BE2C (cell line): ENCODE measurements around the gene CLNK.

Experiments used
- DNase-seq: peaks from one replicate; pipeline ENCODE4 v3.0.0-alpha.2; 2020
- H3K27me3 ChIP-seq: fragments of 250-450 bp; sonication (Bioruptor Pico); 2 replicates; pipeline ENCODE4 v1.5.1; 2020; ENCODE audit warnings: mild to moderate bottlenecking
- H3K36me3 ChIP-seq: fragments of 250-450 bp; sonication (Bioruptor Pico); 2 replicates; pipeline ENCODE4 v1.5.1; 2020; ENCODE audit warnings: mild to moderate bottlenecking
- H3K4me1 ChIP-seq: fragments of 250-450 bp; sonication (Bioruptor Pico); 2 replicates; pipeline ENCODE4 v1.5.1; 2020
- H3K4me3 ChIP-seq: 2 replicates; pipeline ENCODE4 v1.5.1; 2011; ENCODE audit warnings: low read depth, low read length
- H3K9me3 ChIP-seq: fragments of 250-450 bp; sonication (Bioruptor Pico); 2 replicates; pipeline ENCODE4 v1.5.1; 2020
- CTCF ChIP-seq: IDR thresholded peaks from 2 replicates; pipeline ENCODE4 v1.5.1; 2012; ENCODE audit warnings: mild to moderate bottlenecking, low read depth, low read length

Gene CLNK

GRCh38 chr4:10496200-10496599, 188.4 kb downstream of the CLNK start:
- TF ChIP-seq CTCF = no peak
- no peaks in the 10 kb centered on the region for H3K27me3 ChIP-seq
- no peak for DNase-seq
- H3K4me3 ChIP-seq = no peak overlapping the region
- H3K36me3 ChIP-seq = no peaks in the 10 kb centered on the region
- no peaks in the 10 kb centered on the region for H3K4me1 ChIP-seq
- no peaks in the 10 kb centered on the region for H3K9me3 ChIP-seq

- no peaks in the 10 kb centered on the region for H3K27me3 ChIP-seq
- H3K4me1 ChIP-seq = no peaks in the 10 kb centered on the region
- DNase-seq = peak; percentile 9
- H3K4me3 ChIP-seq = no peak overlapping the region
- H3K36me3 ChIP-seq = no peaks in the 10 kb centered on the region
- H3K9me3 ChIP-seq = no peaks in the 10 kb centered on the region
- TF ChIP-seq CTCF = no peak
Observed at GRCh38 chr4:10495651-10496050, 188.9 kb downstream of the CLNK start.

DNA sequence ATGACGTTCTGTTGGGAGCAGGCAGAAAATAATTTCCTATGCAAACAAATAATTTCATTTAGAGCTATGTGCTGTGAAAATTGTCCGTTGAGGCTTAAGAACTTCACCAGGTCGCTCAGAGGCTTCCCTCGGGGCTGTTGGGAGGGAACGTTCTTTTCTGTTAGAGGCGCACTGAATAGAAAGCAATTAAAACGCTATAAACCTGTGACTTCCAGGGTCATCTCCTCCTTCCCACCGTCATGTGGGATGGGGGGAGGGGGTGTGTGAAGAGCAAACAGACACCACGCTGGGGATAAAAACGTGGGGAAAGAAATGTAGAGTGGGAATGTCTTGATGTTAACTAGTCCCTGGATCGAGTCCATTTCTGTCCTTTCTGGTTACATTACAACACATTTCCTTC, 192.1 kb downstream of the CLNK start:
- no peak for TF ChIP-seq CTCF
- Histone ChIP-seq H3K4me1 (no peaks in the 10 kb centered on the region), H3K36me3 (no peaks in the 10 kb centered on the region), H3K27me3 (no peaks in the 10 kb centered on the region), H3K9me3 (no peaks in the 10 kb centered on the region), H3K4me3 (no peak overlapping the region)
- no peak for DNase-seq

- no peaks in the 10 kb centered on the region for H3K27me3 ChIP-seq
- TF ChIP-seq CTCF = no peak
- no peaks in the 10 kb centered on the region for H3K4me1 ChIP-seq
- no peak for DNase-seq
- no peaks in the 10 kb centered on the region for H3K9me3 ChIP-seq
- H3K4me3 ChIP-seq = no peak overlapping the region
- H3K36me3 ChIP-seq = no peaks in the 10 kb centered on the region
Observed at GRCh38 chr4:10491401-10491800, 193.2 kb downstream of the CLNK start.

DNA sequence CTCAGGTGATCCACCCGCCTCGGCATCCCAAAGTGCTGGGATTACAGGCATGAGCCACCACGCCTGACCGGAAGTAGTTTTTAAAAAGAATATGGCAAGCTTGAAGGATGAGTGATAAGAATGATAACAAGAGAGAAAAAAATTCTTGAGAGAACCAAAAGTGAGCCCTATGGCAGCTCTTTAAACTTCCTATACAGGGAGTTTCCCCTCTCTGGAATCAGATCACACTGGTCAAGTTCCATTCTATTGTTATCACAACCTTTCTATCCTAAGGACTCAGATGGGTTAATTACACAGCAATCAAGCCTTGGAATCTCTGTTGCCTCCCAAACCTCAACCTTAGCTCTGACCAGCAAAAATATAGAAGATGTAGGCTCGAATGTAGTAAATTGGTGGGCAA, 193.6 kb downstream of the CLNK start:
- no peaks in the 10 kb centered on the region for H3K36me3 ChIP-seq
- H3K27me3 ChIP-seq = no peaks in the 10 kb centered on the region
- no peak for DNase-seq
- no peak for TF ChIP-seq CTCF
- H3K4me1 ChIP-seq = no peaks in the 10 kb centered on the region
- no peaks in the 10 kb centered on the region for H3K9me3 ChIP-seq
- H3K4me3 ChIP-seq = no peak overlapping the region

DNA sequence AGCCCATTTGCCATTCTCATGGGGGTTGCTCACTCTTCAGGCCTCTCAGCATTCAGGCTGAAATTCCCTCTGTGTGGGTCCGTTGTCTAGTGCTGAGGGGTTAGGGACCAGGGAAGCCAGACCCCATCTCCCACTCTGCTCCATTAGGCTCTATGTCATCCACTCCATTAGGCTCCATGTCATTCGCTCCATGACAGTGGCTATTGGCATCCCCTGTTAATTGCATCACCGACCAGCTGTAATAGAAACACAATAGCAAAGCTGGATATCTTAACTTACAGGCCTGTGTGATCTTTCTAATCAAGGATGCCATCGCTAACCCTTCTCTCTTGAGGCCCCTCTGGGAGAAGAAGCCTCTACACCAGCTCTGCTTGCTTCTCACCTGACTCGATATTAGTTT, 201.7 kb downstream of the CLNK start:
- Histone ChIP-seq H3K4me1 (no peaks in the 10 kb centered on the region), H3K9me3 (no peaks in the 10 kb centered on the region), H3K36me3 (no peaks in the 10 kb centered on the region), H3K27me3 (no peaks in the 10 kb centered on the region), H3K4me3 (no peak overlapping the region)
- DNase-seq = no peak
- TF ChIP-seq CTCF = no peak
